OCI-LY7 (cell line): ENCODE results near the gene EWSR1.

ENCODE experiments used
- EZH2phosphoT487 ChIP-seq: fragments of 200-600 bp; sonication (generic); IDR thresholded peaks from 2 replicates; pipeline ENCODE4 v1.6.1; 2018; ENCODE audit warnings: low read depth, borderline replicate concordance, mild to moderate bottlenecking, mixed run types, antibody characterized with exemption, low read length, moderate library complexity, mixed read lengths
- TF ChIP-seq, protein P1 (sequence below): fragments of 200-600 bp; sonication (generic); conservative IDR thresholded peaks from 2 replicates; pipeline ENCODE4 v1.5.1; 2014; ENCODE audit warnings: mild to moderate bottlenecking, antibody characterized with exemption, low read length, moderate library complexity, mixed read lengths

- TF ChIP-seq EZH2phosphoT487 = no peak
- TF ChIP-seq, protein P1, sequence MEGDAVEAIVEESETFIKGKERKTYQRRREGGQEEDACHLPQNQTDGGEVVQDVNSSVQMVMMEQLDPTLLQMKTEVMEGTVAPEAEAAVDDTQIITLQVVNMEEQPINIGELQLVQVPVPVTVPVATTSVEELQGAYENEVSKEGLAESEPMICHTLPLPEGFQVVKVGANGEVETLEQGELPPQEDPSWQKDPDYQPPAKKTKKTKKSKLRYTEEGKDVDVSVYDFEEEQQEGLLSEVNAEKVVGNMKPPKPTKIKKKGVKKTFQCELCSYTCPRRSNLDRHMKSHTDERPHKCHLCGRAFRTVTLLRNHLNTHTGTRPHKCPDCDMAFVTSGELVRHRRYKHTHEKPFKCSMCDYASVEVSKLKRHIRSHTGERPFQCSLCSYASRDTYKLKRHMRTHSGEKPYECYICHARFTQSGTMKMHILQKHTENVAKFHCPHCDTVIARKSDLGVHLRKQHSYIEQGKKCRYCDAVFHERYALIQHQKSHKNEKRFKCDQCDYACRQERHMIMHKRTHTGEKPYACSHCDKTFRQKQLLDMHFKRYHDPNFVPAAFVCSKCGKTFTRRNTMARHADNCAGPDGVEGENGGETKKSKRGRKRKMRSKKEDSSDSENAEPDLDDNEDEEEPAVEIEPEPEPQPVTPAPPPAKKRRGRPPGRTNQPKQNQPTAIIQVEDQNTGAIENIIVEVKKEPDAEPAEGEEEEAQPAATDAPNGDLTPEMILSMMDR = no peak
Measured at GRCh38 chr22:29272624-29273023, 4.6 kb downstream of the EWSR1 start.
